SK-N-SH treated with all-trans-retinoic acid at 6 μM for 48 hours (cell line): ENCODE results near the gene GNA12.

Source experiments
- ATAC-seq: fragments of 200-7000 bp; cut with Tn5 transposase; 3 replicates; pipeline ENCODE4 v1.9.1; 2020; ENCODE audit warnings: mild to moderate bottlenecking, moderate library complexity
- ARNTL ChIP-seq: fragments of 450-650 bp; formaldehyde crosslinking; IDR thresholded peaks from 2 replicates; pipeline ENCODE4 v1.5.0; 2020; ENCODE audit warnings: low read depth, mild to moderate bottlenecking, moderate library complexity, borderline replicate concordance
- BACH2 ChIP-seq: fragments of 250-450 bp; sonication (Bioruptor Pico); IDR thresholded peaks from 2 replicates; pipeline ENCODE4 v1.9.0; 2021; ENCODE audit warnings: mild to moderate bottlenecking, borderline replicate concordance
- CSDC2 ChIP-seq: fragments of 250-450 bp; sonication (Bioruptor Pico); IDR thresholded peaks from 2 replicates; pipeline ENCODE4 v1.5.0; 2020; ENCODE audit warnings: mild to moderate bottlenecking, moderate library complexity
- CSRNP3 ChIP-seq: fragments of 250-450 bp; sonication (Bioruptor Pico); IDR thresholded peaks from 2 replicates; pipeline ENCODE4 v1.5.1; 2021; ENCODE audit warnings: mild to moderate bottlenecking, moderate library complexity
- ESRRG ChIP-seq: fragments of 250-450 bp; sonication (Bioruptor Pico); IDR thresholded peaks from 2 replicates; pipeline ENCODE4 v1.6.1; 2021; ENCODE audit warnings: mild to moderate bottlenecking
- GLIS3 ChIP-seq: fragments of 250-450 bp; sonication (Bioruptor Pico); IDR thresholded peaks from 2 replicates; pipeline ENCODE4 v1.5.0; 2020; ENCODE audit warnings: mild to moderate bottlenecking, moderate library complexity
- ISL1 ChIP-seq: fragments of 250-450 bp; sonication (Bioruptor Pico); IDR thresholded peaks from 2 replicates; pipeline ENCODE4 v2.1.2; 2022; ENCODE audit warnings: mild to moderate bottlenecking, moderate library complexity
- OSR1 ChIP-seq: fragments of 250-450 bp; sonication (Bioruptor Pico); IDR thresholded peaks from 2 replicates; pipeline ENCODE4 v1.8.0; 2022; ENCODE audit warnings: moderate library complexity, mild to moderate bottlenecking, inconsistent platforms
- PATZ1 ChIP-seq: fragments of 250-450 bp; sonication (Bioruptor Pico); IDR thresholded peaks from 2 replicates; pipeline ENCODE4 v1.8.0; 2020; ENCODE audit warnings: mild to moderate bottlenecking, moderate library complexity, borderline replicate concordance
- PPARA ChIP-seq: fragments of 250-450 bp; sonication (Bioruptor Pico); IDR thresholded peaks from 2 replicates; pipeline ENCODE4 v1.5.0; 2020; ENCODE audit warnings: mild to moderate bottlenecking, borderline replicate concordance
- RARB ChIP-seq: fragments of 250-450 bp; sonication (Bioruptor Pico); IDR thresholded peaks from 2 replicates; pipeline ENCODE4 v1.8.0; 2021; ENCODE audit warnings: mild to moderate bottlenecking, moderate library complexity
- SNAI2 ChIP-seq: fragments of 250-450 bp; sonication (Bioruptor Pico); IDR thresholded peaks from 2 replicates; pipeline ENCODE4 v1.5.0; 2020; ENCODE audit warnings: mild to moderate bottlenecking, moderate library complexity
- TCF4 ChIP-seq: fragments of 250-450 bp; sonication (Bioruptor Pico); IDR thresholded peaks from 2 replicates; pipeline ENCODE4 v1.8.0; 2021; ENCODE audit warnings: mild to moderate bottlenecking, moderate library complexity, borderline replicate concordance
- TOX ChIP-seq: fragments of 250-450 bp; sonication (Bioruptor Pico); IDR thresholded peaks from 2 replicates; pipeline ENCODE4 v1.8.0; 2021; ENCODE audit warnings: mild to moderate bottlenecking, moderate library complexity, borderline replicate concordance
- ZC3H10 ChIP-seq: fragments of 250-450 bp; sonication (Bioruptor Pico); IDR thresholded peaks from 2 replicates; pipeline ENCODE4 v1.5.1; 2021; ENCODE audit warnings: mild to moderate bottlenecking, moderate library complexity
- ZFP30 ChIP-seq: fragments of 450-650 bp; formaldehyde crosslinking; IDR thresholded peaks from 2 replicates; pipeline ENCODE4 v1.5.0; 2022; ENCODE audit warnings: mild to moderate bottlenecking, moderate library complexity
- ZNF565 ChIP-seq: fragments of 450-650 bp; formaldehyde crosslinking; conservative IDR thresholded peaks from 2 replicates; pipeline ENCODE4 v1.5.0; 2020; ENCODE audit warnings: low read depth, mild to moderate bottlenecking, moderate library complexity
- ZNF8 ChIP-seq: fragments of 450-650 bp; formaldehyde crosslinking; IDR thresholded peaks from 2 replicates; pipeline ENCODE4 v1.5.0; 2020; ENCODE audit warnings: mild to moderate bottlenecking, moderate library complexity
- TF ChIP-seq, protein P1 (sequence below): fragments of 250-450 bp; sonication (Bioruptor Pico); IDR thresholded peaks from 2 replicates; pipeline ENCODE4 v1.5.1; 2020; ENCODE audit warnings: low read depth, mild to moderate bottlenecking, moderate library complexity
- TF ChIP-seq, protein P2 (sequence below): fragments of 250-450 bp; sonication (Bioruptor Pico); IDR thresholded peaks from 2 replicates; pipeline ENCODE4 v1.8.0; 2021; ENCODE audit warnings: low read depth, mild to moderate bottlenecking, moderate library complexity, borderline replicate concordance
- TF ChIP-seq, protein P3 (sequence below): fragments of 250-450 bp; sonication (Bioruptor Pico); IDR thresholded peaks from 2 replicates; pipeline ENCODE4 v1.5.0; 2020; ENCODE audit warnings: mild to moderate bottlenecking, moderate library complexity

Gene GNA12

GRCh38 chr7:2851497-2851896 is 7.4 kb upstream of the GNA12 start (continued):
- TF ChIP-seq, protein P1, sequence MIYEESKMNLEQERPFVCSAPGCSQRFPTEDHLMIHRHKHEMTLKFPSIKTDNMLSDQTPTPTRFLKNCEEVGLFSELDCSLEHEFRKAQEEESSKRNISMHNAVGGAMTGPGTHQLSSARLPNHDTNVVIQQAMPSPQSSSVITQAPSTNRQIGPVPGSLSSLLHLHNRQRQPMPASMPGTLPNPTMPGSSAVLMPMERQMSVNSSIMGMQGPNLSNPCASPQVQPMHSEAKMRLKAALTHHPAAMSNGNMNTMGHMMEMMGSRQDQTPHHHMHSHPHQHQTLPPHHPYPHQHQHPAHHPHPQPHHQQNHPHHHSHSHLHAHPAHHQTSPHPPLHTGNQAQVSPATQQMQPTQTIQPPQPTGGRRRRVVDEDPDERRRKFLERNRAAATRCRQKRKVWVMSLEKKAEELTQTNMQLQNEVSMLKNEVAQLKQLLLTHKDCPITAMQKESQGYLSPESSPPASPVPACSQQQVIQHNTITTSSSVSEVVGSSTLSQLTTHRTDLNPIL, result no peak
- TF ChIP-seq ARNTL (CRISPR knock-in tag) (no peak), SNAI2 (CRISPR knock-in tag) (no peak), ZNF8 (CRISPR knock-in tag) (no peak), OSR1 (CRISPR knock-in tag) (no peak), PATZ1 (no peak), TOX (no peak), PPARA (CRISPR knock-in tag) (no peak), ZC3H10 (CRISPR knock-in tag) (no peak), ESRRG (CRISPR knock-in tag) (no peak)

GRCh38 chr7:2849941-2850766 is 6.0 kb upstream of the GNA12 start:
- ATAC-seq, result no peak
- TF ChIP-seq CSRNP3 (no peak), GLIS3 (CRISPR knock-in tag) (no peak), ZFP30 (CRISPR knock-in tag) (no peak), TCF4 (CRISPR knock-in tag) (no peak), ESRRG (CRISPR knock-in tag) (no peak), ARNTL (CRISPR knock-in tag) (no peak), ZNF565 (CRISPR knock-in tag) (no peak), ZNF8 (CRISPR knock-in tag) (no peak), ISL1 (CRISPR knock-in tag) (no peak), CSDC2 (CRISPR knock-in tag) (no peak), ZC3H10 (CRISPR knock-in tag) (no peak), PPARA (CRISPR knock-in tag) (no peak), BACH2 (CRISPR knock-in tag) (no peak), TOX (no peak), RARB (CRISPR knock-in tag) (no peak), SNAI2 (CRISPR knock-in tag) (no peak), OSR1 (CRISPR knock-in tag) (no peak)
- TF ChIP-seq, protein P1, result no peak
- TF ChIP-seq, protein P2, sequence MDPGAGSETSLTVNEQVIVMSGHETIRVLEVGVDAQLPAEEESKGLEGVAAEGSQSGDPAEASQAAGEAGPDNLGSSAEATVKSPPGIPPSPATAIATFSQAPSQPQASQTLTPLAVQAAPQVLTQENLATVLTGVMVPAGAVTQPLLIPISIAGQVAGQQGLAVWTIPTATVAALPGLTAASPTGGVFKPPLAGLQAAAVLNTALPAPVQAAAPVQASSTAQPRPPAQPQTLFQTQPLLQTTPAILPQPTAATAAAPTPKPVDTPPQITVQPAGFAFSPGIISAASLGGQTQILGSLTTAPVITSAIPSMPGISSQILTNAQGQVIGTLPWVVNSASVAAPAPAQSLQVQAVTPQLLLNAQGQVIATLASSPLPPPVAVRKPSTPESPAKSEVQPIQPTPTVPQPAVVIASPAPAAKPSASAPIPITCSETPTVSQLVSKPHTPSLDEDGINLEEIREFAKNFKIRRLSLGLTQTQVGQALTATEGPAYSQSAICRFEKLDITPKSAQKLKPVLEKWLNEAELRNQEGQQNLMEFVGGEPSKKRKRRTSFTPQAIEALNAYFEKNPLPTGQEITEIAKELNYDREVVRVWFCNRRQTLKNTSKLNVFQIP (CRISPR knock-in tag), result no peak
- TF ChIP-seq, protein P3, sequence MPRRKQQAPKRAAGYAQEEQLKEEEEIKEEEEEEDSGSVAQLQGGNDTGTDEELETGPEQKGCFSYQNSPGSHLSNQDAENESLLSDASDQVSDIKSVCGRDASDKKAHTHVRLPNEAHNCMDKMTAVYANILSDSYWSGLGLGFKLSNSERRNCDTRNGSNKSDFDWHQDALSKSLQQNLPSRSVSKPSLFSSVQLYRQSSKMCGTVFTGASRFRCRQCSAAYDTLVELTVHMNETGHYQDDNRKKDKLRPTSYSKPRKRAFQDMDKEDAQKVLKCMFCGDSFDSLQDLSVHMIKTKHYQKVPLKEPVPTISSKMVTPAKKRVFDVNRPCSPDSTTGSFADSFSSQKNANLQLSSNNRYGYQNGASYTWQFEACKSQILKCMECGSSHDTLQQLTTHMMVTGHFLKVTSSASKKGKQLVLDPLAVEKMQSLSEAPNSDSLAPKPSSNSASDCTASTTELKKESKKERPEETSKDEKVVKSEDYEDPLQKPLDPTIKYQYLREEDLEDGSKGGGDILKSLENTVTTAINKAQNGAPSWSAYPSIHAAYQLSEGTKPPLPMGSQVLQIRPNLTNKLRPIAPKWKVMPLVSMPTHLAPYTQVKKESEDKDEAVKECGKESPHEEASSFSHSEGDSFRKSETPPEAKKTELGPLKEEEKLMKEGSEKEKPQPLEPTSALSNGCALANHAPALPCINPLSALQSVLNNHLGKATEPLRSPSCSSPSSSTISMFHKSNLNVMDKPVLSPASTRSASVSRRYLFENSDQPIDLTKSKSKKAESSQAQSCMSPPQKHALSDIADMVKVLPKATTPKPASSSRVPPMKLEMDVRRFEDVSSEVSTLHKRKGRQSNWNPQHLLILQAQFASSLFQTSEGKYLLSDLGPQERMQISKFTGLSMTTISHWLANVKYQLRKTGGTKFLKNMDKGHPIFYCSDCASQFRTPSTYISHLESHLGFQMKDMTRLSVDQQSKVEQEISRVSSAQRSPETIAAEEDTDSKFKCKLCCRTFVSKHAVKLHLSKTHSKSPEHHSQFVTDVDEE (CRISPR knock-in tag), result no peak
